T-helper 22 cell (primary cell): Measurements from ENCODE around the gene RABIF.

Source experiments
- DNase-seq: peaks from one replicate; pipeline ENCODE4 v3.0.0-alpha.2; 2020; ENCODE audit warnings: low read depth

Gene RABIF

DNA sequence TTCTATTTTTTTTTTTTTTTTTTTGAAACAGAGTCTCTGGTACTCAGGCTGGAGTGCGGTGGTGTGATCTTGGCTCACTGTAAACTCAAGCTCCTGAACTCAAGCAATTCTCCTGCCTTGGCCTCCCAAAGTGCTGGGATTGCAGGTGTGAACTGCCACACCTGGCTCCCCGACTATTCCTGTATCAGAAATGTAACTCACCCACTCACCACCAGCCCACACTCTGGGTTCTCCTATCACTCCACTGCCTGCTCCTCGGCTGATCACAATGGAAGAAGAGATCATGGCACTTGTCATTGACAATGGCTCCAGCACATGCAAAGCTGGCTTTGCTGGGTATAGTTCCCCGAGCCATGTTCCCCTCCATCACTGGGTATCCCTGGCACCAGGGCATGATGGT, 15.9 kb downstream of the RABIF start:
- DNase-seq, result no peak

DNA sequence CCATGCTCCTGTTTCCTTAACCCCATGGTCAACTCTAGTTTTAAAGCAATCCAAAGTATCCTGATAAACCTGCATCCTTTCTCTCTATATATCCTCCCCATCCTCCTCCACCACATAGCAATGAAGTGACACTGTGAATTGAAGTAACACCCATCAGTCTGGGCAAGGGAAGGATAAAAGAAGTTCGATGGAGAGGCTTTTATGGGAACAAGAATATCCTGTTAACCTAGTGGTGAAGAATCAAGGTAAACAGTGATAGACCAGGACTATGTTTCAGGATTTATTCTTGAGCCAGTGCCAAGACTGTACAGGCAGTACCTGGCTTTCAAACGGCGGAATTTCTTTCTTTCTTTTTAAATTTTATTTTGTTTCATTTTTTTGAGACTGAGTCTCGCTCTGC, 17.6 kb downstream of the RABIF start:
- DNase-seq, result no peak

DNA sequence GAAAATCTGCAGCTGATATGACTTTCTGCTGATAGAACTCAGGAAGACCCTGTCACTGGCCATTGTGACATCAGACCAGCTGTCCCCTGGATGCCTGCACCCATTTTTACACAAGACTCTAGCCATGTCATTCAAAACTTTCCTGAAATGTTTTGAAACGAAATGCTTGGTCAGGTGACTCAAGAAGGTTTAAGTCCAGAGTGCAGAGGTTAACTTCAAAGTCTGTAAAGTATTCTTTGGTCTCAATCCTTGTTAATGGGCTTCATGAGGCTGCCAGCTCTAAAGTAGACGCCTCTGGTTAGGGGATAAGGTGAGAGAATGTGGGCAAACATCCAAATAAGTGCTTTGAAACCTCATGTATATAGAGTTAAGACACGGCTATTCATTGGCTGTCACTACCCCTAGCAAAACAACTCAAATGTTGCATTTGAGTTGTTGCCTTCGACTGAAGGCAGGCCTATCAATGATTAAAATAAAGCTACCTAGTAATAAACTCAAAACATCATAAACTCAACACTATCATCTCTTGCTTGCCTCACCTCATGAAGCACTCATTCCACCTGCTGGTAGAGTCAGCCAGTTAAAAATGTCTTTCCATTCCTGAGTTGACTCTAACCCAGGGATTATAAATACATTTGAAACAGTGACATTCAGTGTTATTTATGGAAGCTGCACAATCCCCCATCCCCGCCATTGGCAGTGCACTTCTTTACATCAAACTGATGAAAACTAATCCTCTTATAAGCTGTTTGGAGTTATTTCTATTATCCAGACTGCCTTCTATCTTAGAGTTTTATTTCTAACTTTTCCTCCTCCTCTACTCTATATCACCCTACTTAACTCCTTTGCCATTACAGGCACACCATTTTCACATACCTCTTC, 26.0 kb downstream of the RABIF start:
- DNase-seq, result no peak

DNA sequence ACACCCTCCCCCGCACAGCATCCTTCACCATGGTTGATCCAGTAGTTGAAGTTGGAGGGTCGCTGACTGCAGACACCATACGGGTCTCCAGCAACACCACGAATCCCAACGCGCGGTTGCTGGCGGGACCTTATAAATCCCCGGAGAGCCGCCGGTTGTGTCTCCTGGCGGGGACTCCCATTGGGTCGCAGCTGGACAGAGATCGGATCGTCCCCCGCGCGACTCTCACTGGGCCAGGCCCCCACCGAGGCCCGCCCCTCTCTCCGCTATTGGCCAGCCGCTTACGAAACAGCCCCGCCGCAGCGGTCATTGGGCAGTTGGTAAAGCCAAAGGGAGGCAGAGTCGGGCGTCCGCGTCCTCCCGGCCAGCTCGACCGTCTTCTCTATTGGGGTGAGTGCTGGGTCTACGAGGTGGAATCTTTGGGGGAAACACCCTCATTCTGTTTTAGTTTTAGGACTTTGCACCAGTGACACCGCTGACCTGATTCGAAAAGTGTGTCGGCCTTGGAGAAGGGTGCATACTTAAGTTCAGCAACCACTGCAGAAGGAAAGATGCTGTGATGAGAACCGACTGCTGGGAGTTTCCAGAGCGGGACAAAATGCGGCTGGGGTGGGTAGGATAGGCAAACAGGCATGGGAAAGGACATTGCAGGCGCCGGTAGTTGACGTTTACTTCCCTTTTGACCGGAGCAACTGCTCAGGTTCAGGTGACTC, 27.4 kb downstream of the RABIF start:
- DNase-seq, result no peak

DNA sequence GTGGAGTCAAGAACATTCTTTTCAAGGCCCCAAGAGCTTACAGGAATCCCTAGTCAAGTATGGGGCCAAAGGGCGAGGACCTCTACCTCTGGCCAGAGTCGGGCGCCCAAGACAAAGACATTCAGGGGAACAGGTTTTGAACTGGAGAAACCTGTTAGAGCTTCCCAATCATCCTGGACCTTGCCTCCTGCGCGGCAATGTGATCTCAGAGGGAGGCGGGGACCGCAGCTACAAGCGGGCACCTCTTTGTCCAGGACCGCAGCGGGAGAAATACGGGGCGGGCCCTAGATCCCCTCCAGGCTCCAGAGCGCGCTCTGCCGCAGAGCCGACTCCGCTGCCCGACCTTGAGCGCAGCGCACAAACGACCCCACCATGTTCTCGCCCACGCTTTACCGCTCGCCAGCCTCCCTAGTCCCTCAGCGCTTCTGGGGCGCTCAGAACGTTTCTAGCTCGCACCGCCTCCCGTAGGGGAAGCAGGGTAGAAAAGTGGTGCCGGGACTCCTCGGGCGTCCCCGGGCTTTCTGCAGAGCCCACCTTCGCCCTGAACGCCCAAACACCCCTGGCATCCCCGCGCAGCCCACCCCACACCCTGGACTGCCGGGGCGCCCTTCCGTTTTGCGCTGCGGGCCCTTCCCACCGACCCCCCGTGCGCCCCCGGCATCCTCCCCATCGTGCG, 28.1 kb downstream of the RABIF start:
- DNase-seq, result no peak

DNA sequence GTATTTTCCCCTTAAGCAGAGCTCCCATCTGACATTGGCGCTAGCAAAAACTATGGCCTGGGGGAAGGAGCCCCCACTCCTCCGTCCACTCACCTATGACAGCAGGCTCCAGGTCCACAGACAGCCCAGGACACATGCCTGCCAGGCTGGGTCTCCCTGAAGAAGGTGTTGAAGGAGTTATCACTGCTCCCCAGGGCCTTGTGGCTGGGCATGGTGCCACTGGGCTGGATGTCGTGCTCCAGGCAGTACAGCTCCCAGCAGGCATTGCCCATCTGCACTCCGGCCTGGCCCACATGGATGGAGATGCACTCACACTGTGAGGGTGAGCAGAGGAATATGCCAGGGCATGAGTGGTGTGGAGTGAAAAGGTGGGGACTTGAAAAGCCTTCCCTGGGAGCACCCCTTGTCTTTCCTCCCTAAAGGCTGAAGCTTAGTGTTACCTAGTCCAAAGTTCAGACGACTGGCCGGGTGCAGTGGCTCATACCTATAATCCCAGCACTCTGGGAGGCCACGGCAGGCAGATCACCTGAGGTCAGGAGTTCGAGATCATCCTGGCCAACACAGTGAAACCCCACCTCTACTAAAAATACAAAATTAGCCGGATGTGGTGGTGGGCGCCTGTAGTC, 30.0 kb downstream of the RABIF start:
- DNase-seq, result no peak

DNA sequence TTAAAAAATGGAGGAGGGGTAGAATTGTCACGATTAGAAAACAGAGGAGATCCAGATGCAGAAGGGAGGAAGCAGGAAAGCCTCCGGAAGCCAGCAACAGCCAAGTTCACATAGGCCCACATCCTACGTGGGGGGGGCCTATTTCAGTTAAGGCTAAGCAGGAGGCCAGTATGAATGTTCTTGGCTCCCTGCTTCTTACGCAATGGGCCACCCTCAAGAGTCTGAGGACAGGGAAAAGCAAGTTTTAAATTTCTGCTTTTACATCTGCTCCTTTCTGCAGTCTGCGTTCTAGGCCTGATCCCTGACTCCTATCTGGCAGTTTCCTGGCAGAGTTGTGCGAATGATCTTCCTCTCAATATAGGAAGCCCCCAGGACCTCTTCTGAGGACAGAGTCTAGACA, 30.6 kb downstream of the RABIF start:
- DNase-seq, result no peak

DNA sequence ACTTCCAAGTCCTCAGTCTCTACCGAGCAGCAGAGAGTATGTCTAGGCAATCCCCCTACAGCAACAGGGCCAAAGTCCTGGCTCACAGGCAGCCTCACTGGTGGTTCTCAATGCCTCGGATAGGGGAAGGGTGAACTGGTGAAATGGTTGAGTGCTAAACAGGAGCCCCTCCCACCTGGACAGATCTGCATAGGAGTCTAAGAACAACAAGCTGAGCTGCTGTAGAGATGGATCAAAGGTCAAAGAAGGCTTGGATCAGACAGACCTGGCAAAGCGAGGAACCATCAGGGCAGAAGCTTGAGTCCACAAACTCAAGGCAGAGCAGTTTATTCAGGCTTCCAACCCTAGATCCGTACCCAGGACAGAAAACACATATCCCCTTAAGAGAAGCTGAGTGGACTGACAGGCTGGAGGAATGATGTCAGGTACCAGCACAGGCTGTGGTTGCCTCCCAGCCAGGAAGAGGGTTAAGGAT, 31.8 kb downstream of the RABIF start:
- no peak for DNase-seq

DNA sequence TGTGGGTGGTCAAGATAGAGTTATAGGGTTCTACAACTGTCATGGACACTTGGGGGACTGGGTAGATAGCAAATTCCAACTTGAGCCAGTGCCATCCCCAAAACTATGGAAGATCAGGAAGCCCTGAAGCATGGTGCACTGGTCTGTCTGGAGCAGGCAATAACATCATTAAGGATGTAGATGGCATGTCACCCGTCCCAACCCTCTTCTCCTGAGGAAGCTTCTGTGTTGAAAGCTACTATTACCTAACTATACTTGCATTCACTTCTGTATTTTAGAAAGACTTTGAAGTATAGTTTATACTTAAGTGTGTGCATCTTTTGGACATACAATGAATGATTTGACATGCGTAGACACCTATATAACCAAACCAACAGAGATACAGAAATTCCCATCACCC, 32.9 kb downstream of the RABIF start:
- no peak for DNase-seq

DNA sequence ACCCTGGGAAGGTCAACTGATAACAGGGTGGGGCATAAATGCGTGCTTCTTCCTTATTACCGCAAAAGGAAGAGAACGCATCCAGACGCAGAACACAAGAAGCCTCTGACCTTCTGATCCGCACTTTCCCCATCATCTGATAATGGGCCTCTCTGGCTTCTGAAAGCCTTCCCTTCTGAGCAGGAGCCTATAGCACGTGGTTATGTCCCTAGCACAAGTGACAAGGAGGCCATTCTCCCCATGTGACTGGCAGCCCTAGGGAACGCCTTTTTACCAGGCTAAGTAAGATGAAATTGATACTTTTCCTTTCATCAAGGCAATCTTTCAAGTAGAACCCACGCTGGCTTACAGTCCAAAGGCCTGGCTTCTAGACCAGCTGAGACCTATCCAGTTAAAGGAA, 34.2 kb downstream of the RABIF start:
- DNase-seq, result no peak

DNA sequence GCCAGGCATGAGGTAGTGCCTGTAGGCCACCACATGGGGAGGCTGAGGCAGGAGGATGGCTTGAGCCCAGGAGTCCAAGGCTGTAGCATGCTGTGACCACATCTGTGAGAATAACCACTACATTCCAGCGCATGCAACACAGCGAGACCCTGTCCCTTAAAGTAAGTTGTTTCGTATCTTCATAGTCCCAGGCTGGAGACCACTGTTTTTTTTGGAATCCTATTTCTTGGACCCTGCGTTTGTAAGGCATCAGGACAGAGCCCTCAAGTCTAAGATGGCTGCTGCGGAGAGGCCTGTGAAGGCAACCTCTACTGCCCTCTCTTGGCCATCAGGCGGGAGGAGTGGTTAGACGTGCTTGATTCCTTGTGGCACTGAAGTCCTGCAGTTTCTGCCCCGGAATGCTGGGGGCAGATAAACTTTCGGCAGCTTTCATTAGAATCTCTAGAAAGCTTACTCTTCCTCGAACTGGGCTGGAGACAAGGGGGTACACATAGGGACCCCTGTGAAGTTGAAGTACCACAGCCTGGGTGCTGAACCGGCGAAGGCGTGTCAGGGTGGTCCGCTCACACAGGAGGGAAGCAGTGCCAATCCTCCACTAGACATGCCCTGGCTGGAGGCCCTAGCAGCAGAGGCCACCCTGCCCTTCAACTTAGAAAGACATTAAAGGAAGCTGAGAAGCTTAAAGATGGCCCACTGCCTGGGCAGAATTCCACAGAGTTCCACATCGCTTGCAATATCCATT, 36.6 kb downstream of the RABIF start:
- DNase-seq, result no peak

DNA sequence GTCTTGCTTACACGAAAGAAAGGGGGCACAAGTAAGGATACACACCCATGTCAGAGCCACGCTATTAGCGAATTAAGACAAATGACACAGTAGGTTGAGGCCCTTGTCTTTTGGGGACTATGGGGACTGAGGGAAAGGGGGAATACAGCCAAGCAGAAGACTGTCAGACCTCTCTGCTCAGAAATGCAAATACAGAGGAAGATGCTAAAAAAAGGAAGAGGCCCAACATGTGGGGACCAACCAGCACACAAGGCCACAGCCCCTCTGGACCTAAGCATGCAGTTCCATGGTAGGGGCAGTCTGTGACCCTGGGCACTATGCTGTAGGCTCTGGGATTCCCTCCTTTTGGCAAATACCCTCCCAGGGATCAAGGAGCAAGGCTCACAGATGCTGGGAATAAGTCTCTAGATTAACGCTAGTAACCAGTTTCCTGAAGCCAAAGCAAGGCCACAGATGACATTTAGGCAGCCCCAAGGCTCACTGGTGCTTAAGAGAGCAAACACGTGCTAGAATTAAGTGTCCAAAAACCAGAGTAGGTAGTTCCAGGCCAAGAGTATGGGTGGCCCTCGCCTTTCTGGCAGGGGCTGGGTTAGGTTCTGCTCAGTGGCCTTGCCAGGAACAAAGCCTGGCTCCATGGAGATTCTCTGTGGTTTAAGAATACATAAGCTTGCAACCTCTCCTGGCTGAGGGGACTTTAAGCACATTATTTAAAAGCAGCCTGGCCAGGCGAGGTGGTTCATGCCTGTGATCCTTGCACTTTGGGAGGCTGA, 38.2 kb downstream of the RABIF start:
- DNase-seq, result no peak

DNA sequence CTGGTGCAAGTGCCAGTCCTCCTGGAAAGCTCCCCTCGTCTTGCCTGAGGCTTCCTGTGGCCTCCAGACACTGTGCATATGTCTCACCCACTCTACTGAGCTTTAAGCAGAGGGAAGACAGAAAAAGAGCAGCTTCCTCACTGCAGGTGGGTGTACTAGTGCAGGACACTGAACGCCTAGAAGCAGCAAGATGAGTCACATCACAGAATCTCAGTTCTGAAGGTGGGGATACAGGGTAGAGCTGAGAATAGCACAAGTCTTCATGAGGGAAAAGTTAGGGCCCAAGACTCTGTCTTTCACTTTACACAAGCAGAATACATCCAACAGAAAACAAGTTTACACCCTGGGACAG, 40.8 kb downstream of the RABIF start:
- DNase-seq, result no peak

DNA sequence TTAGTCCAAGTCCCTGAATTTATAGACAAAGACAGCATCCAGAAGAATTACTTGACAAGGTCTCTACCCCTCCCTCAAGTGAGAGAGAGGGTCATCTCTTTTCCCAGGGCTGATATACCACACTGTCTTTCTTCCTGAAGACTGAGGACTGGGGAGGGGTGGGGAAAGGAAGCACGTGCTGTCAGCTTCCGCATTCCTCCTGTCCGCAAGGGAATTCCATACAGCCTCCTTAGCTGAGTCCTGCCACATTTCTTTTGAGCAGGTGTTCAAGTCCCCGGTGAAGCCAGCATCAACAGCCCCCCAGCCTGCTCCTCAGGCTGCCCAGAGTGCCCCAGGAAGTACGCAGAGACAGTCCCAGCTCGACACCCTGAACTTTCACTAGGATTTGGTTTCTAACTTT, 44.0 kb downstream of the RABIF start:
- DNase-seq, result no peak

DNA sequence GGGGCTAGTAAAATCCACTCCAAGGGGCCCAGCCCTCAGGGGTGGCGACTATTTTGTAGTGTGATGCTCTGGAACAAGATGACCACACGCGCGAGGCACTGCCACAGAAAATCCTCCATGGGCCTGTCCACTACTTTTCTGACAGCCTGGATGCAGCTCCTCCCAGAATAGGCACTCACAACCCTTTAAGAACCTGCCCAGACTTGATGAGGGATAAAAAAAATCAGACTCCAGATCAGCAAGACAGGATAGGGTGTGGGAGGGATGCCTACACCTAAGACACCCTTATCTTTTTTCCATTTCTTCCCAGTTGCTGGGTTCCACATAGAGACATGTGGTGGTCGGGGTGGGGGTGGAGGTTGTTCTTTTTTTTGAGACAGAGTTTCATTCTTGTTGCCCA, 44.7 kb downstream of the RABIF start:
- DNase-seq, result no peak

DNA sequence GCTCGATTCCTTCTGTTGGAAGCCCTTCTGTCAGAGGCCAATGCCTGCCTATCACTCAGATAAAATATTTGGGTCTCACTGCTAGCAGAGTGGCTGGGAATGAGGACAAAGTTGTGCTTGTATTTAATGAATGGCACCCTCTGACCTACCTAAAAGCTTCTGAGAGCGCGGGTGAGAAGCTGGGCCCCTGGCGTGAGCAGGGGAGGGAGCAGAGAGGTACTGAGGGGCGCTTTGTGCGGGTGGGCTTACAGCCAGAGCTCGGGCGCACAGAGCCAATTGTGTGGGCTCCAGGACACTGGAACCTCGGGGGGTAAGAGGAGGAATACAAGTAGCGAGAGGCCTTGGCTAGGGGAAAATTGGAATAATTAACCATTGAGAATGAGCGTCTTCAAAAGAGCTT, 45.9 kb downstream of the RABIF start:
- no peak for DNase-seq

DNA sequence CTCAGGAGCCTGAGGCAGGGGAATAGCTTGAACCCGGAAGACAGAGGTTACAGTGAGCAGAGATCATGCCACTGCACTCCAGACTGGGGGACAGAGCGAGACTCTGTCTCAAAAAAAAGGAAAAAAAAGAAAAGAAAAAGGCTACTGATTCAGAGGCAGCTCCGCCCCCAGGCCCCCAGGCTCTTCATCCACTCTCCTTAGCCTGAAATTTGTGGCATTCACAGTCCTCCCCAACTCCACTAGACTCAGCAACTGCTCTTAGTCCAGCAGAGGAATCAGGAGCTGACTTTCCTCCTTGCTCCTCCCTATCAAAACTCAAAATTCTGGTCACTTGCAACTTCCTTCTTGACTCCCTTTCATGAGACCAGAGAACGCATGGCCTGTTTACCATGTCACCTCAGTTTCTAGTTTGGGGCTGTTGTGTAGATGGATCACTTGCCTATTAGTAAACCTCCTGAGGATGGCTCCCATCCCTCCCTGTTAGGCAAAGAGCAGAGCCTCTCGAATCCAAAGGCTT, 51.1 kb downstream of the RABIF start:
- DNase-seq, result no peak

DNA sequence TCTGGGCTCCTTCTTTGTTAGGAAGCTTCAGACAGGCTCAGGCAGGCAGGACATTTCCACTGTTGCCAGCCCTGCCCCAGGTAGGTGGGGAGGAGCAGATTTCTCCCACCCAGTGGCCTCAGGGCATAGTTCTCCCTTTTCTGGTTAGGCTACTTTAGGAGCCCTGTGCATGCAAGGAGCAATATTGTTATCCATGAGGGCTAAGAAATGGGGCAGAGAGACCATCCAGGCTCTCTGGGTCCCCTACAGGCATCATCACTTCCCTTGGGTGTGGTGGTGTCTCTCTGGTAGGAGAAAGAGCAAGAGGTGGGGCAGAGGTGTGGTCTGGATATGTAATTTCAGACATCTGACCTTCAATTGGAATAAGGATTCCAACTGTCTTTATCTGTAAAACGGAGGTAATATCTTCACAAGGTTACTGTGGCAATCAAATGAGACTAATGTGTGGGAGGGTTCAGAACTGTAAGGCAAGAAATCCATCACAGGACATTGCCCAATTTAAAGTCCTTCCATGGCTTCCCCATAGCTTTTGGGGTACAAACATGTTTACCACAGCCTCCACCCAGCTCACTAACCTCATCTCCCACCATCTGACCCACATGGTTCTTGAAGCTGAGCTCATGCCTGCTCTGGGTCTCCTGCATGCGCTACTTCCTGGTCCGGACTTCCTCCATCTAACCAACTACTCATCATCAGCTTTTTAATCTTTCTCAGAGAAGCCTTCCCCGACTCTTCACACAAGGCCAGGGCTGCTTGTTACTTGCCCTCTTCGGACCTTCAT, 52.1 kb downstream of the RABIF start:
- DNase-seq, result no peak

DNA sequence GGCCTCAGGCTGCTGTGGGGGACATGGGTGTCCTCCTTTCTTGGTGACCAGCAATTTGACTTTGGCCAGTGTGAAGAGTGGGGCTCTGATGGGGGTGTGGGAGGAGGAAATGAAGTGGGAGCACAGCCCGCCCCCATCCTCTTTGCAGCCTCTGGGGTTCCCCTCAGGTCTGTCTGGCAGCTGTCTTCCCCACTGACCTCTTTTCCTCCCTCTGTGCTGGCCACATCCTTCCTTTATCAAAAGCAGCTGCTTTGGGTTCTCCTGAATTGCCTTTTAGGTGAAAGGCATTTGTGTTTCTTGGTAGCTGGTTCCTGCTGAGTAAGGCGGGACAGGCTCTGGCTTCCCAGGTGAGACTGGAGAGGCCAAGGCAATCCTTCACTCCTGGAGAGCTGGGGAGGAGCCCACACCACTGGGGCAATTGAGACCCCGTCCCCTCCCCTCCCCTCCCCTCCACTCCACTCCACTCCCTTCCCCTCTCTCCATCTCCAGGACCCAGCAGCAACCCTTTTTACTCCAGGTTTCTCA, 53.3 kb downstream of the RABIF start:
- peak; percentile 7 for DNase-seq
